Stimulated activated CD4-positive, alpha-beta T cell treated with anti-CD3 and anti-CD28 coated beads, Interleukin-15, amount 100 ng/mL, for 48 hours (primary cell): ENCODE measurements around the gene TUBB4B.
"Not testable (repeated sequence)": the region's sequence is repeated elsewhere in the genome, so short reads cannot be mapped to it uniquely, and the experiment has no call there.

ENCODE experiments used
- DNase-seq, 2 donors: peaks; one replicate each; pipeline ENCODE4 v3.0.0-alpha.2; 2020; ENCODE audit warnings: low read depth in 2 of 2

Gene TUBB4B

GRCh38 chr9:137236238-137236935, 4.7 kb upstream of the TUBB4B start:
- DNase-seq: peak; percentile 80 to 92

GRCh38 chr9:137236936-137237421, 4.1 kb upstream of the TUBB4B start:
- DNase-seq: no peak

GRCh38 chr9:137237759-137238726, 3.0 kb upstream of the TUBB4B start:
- no peak for DNase-seq

- not testable (repeated sequence) for DNase-seq
Observed at GRCh38 chr9:137239541-137240200, 1.4 kb upstream of the TUBB4B start.

GRCh38 chr9:137240318-137240840, 708 bp upstream of the TUBB4B start:
- peak; percentile 50 to 51 for DNase-seq

GRCh38 chr9:137241490-137242268, 592 bp downstream of the TUBB4B start:
- peak; percentile 43 to 56 for DNase-seq

GRCh38 chr9:137242269-137243203, 1.4 kb downstream of the TUBB4B start:
- no peak for DNase-seq

- not testable (repeated sequence) for DNase-seq
Observed at GRCh38 chr9:137243266-137243625, 2.2 kb downstream of the TUBB4B start.

- DNase-seq: no peak
Observed at GRCh38 chr9:137243626-137244485, 2.8 kb downstream of the TUBB4B start.

- DNase-seq: no peak
Observed at GRCh38 chr9:137244486-137245449, 3.7 kb downstream of the TUBB4B start.

GRCh38 chr9:137245450-137246421, 4.6 kb downstream of the TUBB4B start:
- DNase-seq: no peak

- DNase-seq: no peak
Observed at GRCh38 chr9:137247135-137247915, 6.2 kb downstream of the TUBB4B start.

- no peak for DNase-seq
Observed at GRCh38 chr9:137247916-137248175, 6.8 kb downstream of the TUBB4B start.

- no peak for DNase-seq
Observed at GRCh38 chr9:137250329-137251193, 9.5 kb downstream of the TUBB4B start.

GRCh38 chr9:137251194-137251461, 10.0 kb downstream of the TUBB4B start, which contains the start of gene STPG3:
STPG3 (plus strand) TSS chr9:137251286; CDS start chr9:137251287, 1 bp downstream.
- DNase-seq: no peak
